Heart left ventricle (tissue), 13 donors: ENCODE results near the gene LYST.

ENCODE experiments used
- CTCF ChIP-seq, 12 donors: fragments of 200-600 bp; sonication (generic) in 4 of 12; IDR thresholded peaks; one replicate each; pipeline versions ENCODE4 v1.5.0 to v1.8.0; 2018 to 2022; ENCODE audit warnings: antibody characterized with exemption in 12 of 12, mild to moderate bottlenecking in 5 of 12
- POLR2A ChIP-seq, 2 donors: fragments of 450-650 bp; IDR thresholded peaks; one replicate each; pipeline ENCODE4 v1.6.1; 2017; ENCODE audit warnings: antibody characterized with exemption in 2 of 2, mild to moderate bottlenecking in 2 of 2, moderate library complexity in 2 of 2
- donor health status: ischemic (EF 13 %, LVEDD 7.1; RV severe dilation, severe dysfunction).
- donor health status: DM: no; HTN: yes; CAD: no.
- donor health status: DM: no; HTN: no; CAD: no.
- donor health status: ischemic (EF 25% LVEDD 6.9; RV normal size, moderate dysfunction).
- donor health status: ischemic (EF 25% LVEDD 5.7; RV mildly dilated, moderate dysfunction).
- donor health status: ischemic (EF 35%, LVEDD 5.7; RV mildly dilated, moderate dysfunction).
- donor health status: nonischemic (EF 11% LVEDD 7.7; RV severe dilation, severe dysfunction).
- donor health status: DM: yes; HTN: yes; CAD: no.
- donor health status: PGD.
- donor health status: ischemic (EF 29% LVEDD 5.4; RV normal size, mild dysfunction).
- donor health status: nonischemic (EF 23%, LVEDD 6.1; RV moderate dilation, normal function).

GRCh38 chr1:235826102-235826854 lies 40.4 kb downstream of the LYST start:
- TF ChIP-seq CTCF (IDR thresholded peaks at IDR 0.05) (no peak), POLR2A (IDR thresholded peaks at IDR 0.05) (no peak)
